Stimulated activated CD8-positive, alpha-beta memory T cell treated with anti-CD3 and anti-CD28 coated beads, Interleukin-2, amount 100 ng/mL, for 1 hour (primary cell): ENCODE data around the gene ESAM.
"Not testable (repeated sequence)": the region's sequence is repeated elsewhere in the genome, so short reads cannot be mapped to it uniquely, and the experiment has no call there.

ENCODE experiments used
- DNase-seq, 2 donors: peaks; one replicate each; pipeline ENCODE4 v3.0.0-alpha.2; 2020; ENCODE audit warnings: low read depth in 2 of 2

Gene ESAM

GRCh38 chr11:124776865-124777645, 15.0 kb upstream of the ESAM start:
- DNase-seq = no peak

GRCh38 chr11:124770959-124771358, 8.9 kb upstream of the ESAM start:
- DNase-seq = not testable (repeated sequence)

- DNase-seq = no peak
These were observed 8.0 kb upstream of the ESAM start for GRCh38 chr11:124769806-124770774.

GRCh38 chr11:124768914-124769313, 6.8 kb upstream of the ESAM start:
- DNase-seq = no peak

GRCh38 chr11:124766156-124766555, 4.1 kb upstream of the ESAM start:
- no peak for DNase-seq

GRCh38 chr11:124763156-124763947, 1.3 kb upstream of the ESAM start:
- DNase-seq = peak; percentile 71 to 79

- no peak for DNase-seq
These were observed 600 bp upstream of the ESAM start for GRCh38 chr11:124762624-124763155.

GRCh38 chr11:124761301-124762104, 587 bp downstream of the ESAM start:
- DNase-seq = no peak

GRCh38 chr11:124760806-124761205, 1.3 kb downstream of the ESAM start:
- no peak for DNase-seq

- no peak for DNase-seq
These were observed 1.9 kb downstream of the ESAM start for GRCh38 chr11:124760205-124760652.

GRCh38 chr11:124759266-124760204, 2.6 kb downstream of the ESAM start:
- no peak for DNase-seq

- DNase-seq = peak; percentile 28 to 37
These were observed 3.5 kb downstream of the ESAM start for GRCh38 chr11:124758355-124759265.

GRCh38 chr11:124757320-124757719, 4.8 kb downstream of the ESAM start:
- no peak for DNase-seq

GRCh38 chr11:124756753-124757227, 5.3 kb downstream of the ESAM start:
- DNase-seq = no peak

- DNase-seq = no peak
These were observed 5.9 kb downstream of the ESAM start for GRCh38 chr11:124756033-124756752.

- no peak for DNase-seq
These were observed 7.4 kb downstream of the ESAM start for GRCh38 chr11:124754710-124755109.

GRCh38 chr11:124754309-124754708, 7.8 kb downstream of the ESAM start:
- no peak for DNase-seq

GRCh38 chr11:124753624-124754023, 8.5 kb downstream of the ESAM start:
- DNase-seq = no peak
